Measurements from ENCODE around the gene AGFG1.

The AGFG1 gene

GRCh38 chr2:227461811-227462461, 10.0 kb upstream of the AGFG1 start:
- DNase-seq = no peak

DNA sequence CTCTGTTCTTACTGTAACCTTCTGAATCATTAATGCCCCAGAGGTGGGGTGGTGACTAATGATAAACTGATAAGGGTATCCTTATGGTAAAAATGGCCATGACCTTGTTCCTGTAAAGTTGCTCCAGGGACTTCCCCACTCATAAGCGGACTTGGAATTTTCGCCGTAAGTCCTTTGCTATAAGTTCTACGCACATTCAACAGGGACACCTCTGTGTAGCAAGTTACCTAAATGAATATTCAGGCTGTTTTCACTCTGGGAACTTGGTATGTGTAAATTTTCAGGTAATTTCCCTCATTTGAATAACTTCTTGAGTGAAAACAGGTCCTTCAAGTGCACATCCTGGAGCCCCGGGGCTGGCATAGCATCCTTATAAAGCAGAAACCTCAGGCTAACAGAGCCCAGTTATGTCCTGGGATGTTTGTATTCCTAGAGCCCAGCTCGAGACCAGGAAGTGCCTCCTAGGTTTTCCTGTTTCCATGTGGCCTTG, 9.4 kb upstream of the AGFG1 start:
- no peak for DNase-seq

- peak in 1 of 56 donors; percentile 7 for DNase-seq
Observed at GRCh38 chr2:227462972-227463931, 8.7 kb upstream of the AGFG1 start.

- no peak for DNase-seq
Observed at GRCh38 chr2:227464361-227464760, 7.6 kb upstream of the AGFG1 start.

GRCh38 chr2:227464851-227465250, 7.1 kb upstream of the AGFG1 start:
- no peak for DNase-seq

DNA sequence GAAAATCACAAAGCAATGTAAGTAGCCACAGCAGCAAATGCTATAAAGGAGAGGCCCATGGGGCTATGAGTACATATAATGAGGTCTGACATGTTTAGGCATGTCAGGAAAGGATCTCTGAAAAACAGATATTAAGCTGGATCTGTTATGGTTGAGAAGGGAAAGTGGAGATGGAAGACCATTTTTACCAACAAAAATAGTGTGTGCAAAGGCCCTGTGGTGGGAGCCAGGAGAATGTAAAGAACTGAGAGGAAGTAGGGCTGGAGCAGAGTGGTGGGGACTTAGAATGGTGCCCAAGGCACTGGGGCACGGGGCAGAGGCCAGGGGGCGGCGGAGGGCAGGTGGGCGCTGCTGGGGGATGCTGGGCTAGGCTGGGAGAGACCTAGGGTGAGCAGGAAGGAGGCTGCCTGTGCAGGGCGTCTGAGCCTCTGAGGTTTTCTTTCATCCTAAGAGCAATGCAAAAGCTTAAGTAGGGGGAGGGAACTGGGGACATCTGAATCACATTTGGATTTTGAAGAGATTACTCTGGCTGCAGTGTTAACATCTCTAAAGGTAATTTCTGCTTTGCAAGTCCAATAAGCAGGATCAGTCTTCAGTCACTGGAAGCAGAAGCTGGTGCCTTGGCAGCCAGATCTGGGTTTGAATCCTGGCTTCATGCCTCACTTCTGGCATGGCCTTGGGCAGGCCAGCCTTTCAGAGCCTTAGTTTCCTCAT, 4.9 kb upstream of the AGFG1 start:
- DNase-seq = no peak

DNA sequence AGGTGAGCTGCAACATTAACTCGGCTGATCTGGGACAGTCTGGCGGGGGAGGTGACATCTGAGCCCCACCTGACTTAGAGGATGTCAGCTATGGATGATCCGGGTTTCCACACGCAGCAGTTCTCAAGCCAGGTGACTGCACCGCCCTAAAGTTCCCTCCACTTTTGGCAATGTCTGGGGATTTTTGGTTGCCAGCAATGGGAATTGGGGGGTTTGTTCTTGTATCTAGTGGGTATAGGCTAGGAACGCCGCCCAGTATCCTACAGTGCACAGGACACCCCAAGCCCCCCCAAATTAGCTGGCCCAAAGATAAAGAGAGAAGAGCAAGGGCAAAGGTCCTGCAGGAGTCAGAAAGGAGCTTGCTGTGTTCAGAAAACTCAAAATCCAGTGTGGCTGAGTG, 544 bp upstream of the AGFG1 start:
- no peak for DNase-seq

DNA sequence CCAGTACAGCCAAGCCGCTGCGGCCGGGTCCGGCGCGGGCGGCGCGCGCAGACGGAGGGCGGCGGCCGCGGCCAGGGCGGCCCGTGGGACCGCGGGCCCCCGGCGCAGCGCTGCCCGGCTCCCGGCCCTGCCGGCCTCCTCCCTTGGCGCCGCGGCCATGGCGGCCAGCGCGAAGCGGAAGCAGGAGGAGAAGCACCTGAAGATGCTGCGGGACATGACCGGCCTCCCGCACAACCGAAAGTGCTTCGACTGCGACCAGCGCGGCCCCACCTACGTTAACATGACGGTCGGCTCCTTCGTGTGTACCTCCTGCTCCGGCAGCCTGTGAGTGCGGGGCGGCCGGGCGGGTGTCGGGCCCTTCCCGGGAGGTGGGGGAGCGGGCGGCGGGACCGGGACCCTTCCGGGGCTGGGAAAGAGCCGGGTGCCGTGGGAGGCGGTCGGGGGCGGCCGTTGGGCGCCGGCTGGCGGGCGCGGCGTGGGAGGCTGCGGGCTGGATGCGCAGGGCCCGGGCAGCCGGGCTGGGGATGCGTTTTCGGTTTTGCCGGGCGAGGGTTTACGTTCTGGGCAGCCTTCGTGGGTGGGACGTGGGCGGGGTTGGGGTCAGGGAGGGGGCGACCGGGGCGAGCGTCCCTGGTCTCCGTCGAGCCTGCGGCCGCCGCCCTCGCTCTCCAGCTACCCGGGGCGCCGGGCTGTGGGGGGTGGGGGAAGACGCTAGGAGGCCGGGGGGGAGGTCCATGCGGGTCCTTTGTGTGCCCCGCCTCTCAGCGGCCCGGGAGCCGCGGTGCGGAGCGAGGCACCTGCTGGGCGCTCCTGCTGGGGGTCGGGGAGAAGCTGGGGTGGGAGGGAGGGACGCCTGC, 537 bp downstream of the AGFG1 start:
- peak in 23 of 56 donors; percentile 8 to 57 (median 36) for DNase-seq

- DNase-seq = no peak
Observed at GRCh38 chr2:227473122-227473461, 1.1 kb downstream of the AGFG1 start.

DNA sequence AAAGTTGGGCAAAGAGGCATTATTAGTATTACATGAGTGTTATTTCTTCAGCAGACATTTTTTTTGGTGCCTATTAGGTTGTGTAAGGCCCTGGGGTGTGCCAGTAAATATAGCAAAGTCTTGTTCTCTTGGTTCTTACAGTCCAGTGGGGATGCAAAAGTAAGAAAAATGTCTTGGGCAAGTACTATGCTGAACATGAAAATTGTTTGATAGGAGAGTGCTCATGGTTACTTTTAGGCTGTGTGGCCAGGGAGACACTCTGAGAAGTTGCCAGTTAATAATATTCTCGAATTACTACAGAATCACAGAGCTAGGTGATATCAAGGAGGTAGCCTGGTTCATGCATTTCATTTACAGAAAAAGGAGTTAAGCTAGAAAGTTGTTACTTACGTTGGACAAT, 1.9 kb downstream of the AGFG1 start:
- no peak for DNase-seq

DNA sequence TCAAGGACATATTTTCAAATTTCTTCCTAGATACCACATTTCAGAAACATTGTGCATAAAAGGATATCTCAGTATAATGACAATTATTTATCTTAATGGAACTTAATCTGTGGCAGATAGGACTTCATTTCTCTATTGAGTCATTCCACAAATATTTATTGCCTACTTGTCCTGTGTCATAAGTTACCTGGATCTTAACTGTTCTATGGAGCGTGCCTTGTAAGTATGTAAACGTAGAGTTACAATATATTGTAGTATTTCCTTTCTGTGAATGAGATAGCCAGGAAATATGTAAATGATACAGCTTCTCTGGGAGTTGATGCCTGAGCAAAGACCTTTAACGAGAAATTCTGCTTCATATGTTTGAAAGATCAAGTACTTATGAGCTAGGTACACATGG, 2.5 kb downstream of the AGFG1 start:
- no peak for DNase-seq

DNA sequence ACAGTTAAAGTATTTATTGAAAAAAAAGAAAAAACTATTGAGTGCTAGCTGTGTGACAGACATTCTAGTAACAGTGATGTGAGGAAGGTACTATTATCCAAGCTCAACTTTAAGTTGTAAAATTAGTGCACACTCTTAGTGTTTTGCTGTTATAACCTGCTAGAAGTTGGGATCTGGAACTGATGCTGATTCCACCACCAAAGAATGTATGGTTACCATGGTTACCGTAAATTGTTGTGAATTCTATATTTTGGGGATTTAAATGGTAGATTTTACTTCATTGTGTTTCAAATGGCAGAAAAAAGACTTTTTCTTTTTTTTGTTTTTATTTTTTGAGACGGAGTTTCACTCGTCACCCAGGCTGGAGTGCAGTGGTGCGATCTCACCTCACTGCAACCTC, 5.3 kb downstream of the AGFG1 start:
- DNase-seq = no peak

- no peak for DNase-seq
Observed at GRCh38 chr2:227479865-227480475, 8.0 kb downstream of the AGFG1 start.

- DNase-seq = no peak
Observed at GRCh38 chr2:227480528-227480927, 8.6 kb downstream of the AGFG1 start.

- no peak for DNase-seq
Observed at GRCh38 chr2:227482638-227483340, 10.8 kb downstream of the AGFG1 start.

- DNase-seq = no peak
Observed at GRCh38 chr2:227485429-227485828, 13.5 kb downstream of the AGFG1 start.

DNA sequence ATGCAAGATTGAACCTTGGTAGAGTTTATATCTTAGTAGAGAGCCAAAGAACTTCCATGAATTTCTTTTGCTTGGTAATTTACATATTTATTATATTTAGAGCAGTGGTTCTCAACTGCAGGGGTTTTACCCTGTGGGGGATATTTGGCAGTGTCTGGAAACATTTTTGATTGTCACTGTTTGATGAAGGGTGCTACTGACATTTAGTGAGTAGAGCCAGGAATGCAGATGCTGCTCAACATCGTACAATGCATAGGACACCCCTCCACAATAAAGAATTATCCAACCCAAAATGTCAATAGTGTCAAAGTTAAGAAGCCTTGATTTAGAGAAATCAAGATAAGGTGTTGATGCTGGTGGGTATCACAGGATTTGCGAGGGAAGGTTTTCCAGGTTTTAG, 14.7 kb downstream of the AGFG1 start:
- DNase-seq = no peak

GRCh38 chr2:227488045-227488444, 16.1 kb downstream of the AGFG1 start:
- DNase-seq = no peak

- DNase-seq = no peak
Observed at GRCh38 chr2:227491386-227491785, 19.4 kb downstream of the AGFG1 start.

DNA sequence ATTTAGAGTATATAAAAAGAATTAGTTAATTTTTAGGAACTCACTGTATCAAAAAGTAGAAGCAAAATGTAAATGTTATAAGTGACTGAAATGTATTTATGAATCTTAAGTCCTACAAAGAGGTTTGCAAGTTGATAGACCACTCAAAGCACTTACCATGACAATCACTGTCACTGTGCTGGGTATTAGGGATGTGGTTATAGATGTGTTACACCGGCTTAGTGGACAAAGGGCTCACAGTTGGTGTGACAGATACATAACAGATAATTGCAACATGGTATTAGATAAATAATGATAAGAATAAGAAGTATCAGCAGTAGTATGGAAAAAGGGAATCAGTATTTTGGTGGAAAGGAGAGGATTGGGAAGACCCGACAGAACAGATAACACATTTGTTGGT, 21.6 kb downstream of the AGFG1 start:
- DNase-seq = no peak
